GM21526 (cell line): Measurements from ENCODE around the gene CAMTA1.

Source experiments
- ATAC-seq: cut with Tn5 transposase; IDR thresholded peaks from one replicate; pipeline ENCODE4 v1.9.1; 2021; ENCODE audit warnings: moderate library complexity; ENCODE audit not compliant: unreplicated experiment, low FRiP score

CAMTA1 gene

DNA sequence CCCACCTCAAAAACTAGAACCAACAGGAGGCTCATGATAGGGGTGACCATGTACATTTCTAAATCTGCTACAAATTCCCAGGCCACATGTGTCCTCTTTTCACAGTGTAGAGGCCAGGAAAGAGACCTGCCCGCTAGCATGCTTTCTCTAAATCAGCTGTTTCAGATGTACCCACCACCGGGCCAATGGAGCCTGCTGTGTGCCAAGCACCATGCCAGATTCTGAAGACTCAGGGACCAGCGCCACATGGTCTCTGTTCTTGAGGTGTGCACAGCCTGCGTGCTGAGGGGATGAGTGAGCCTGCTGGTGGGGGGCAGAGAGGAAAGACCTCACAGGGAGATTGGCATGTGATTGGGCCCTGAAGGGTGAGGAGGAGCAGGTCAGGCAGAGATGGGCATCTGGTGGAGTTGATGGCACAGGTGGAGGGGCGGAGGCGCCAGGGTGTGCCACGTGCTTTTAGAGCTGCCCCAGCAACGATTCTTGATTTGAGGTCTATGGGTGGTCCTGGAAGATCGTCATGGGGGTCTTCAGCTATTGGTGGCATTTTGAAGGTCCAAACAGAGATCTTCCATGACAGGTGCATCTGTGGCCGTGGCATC is 500.7 kb downstream of the CAMTA1 start:
- no peak for ATAC-seq

DNA sequence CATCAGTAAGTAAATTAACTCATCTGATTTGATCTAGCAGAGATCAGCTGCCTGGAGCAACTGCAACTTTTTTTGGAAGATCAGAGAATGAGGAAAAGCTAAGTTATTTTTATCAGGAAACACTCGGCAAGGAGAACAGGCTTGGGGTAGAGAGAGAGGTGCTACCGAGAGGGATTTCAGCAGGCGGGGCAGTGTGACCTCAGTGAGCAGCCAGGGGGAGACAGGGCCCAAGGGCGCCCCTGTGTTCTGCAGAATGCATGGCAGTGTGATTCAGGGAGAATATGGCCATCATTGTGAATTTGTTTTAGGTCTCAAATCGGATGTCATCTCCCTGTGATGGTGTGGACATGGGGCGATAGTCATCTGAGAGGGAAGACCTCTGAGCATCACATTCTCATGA is 501.8 kb downstream of the CAMTA1 start:
- no peak for ATAC-seq

DNA sequence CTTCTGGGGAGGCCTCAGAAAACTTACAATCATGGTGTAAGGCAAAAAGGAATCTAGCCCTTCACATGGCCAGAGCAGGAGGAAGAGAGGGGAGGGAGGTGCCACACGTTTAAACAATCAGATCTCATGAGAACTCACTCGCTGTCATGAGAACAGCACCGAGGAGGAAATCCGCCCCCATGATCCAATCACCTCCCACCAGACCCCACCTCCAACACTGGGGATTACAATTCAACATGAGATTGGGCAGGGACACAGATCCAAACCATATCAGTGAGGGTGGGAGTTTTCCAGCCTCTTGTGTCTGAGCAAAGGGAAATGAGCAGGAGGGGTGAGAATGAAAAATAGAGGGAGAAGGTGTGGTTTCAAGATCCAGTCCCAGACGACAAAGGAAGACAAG is 503.7 kb downstream of the CAMTA1 start:
- ATAC-seq = no peak

DNA sequence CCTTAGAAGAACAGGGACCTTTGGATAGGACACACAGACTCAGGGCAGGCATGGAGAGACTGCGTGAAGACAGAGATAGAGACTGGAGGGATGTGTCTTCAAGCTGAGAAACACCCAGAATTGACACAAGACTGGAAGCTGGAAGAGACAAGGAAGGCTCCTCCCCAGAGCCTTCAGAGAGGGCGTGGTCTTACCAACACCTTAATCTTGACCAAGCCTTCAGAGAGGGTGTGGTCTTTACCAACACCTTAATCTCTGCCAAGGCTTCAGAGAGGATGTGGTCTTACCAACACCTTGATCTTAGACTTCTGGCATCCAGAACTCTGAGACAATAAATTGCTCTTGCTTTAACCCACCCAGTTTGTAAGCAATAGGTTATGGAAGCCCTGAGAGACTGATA is 504.4 kb downstream of the CAMTA1 start:
- ATAC-seq = no peak

DNA sequence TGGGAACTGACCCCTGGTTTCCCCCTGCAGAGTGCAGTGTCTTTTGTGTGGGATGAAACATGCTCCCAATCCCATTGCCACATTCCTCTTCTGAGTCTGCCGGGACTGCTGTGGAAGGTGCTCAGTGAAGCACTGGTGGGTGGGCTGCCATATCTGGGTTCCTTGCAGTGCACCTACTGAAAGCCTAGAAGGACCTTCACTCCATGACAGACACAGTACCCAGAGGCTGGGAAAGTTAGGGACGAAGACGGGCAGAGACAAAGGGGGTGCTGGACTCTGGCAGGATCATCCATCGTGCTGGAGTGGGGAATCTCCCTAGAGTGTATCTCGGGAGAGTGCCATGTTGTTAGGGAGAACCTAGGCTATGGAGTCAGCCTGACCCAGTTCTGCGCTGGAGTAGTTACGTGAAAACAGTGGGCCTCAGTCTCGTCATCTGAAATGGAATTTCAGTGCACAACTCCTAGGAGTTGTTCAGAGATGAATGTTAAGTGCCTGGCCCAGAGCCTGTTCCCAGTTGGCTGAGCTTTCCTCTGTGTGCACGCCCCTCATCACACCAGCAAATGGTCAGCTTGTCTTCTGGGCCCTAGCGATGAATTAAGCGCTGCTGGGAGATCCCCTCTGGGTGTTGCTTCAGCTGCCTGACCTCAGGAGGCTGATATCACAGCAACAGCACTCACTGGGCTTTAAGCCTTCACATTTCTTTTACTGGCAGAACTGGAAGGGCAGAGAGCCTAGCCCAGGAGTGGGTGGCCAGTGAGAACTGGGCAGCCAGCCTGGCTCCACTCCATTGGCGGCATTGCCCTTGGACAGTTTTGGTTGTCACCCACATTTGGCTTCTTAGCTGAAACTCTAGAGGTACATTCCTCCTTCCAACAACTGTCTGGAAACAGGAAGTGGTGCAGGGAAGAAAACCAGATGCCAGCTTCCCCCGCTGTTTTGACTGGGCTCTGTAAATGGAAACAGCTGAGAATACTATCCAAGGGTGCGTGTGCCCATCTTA is 506.0 kb downstream of the CAMTA1 start:
- no peak for ATAC-seq

DNA sequence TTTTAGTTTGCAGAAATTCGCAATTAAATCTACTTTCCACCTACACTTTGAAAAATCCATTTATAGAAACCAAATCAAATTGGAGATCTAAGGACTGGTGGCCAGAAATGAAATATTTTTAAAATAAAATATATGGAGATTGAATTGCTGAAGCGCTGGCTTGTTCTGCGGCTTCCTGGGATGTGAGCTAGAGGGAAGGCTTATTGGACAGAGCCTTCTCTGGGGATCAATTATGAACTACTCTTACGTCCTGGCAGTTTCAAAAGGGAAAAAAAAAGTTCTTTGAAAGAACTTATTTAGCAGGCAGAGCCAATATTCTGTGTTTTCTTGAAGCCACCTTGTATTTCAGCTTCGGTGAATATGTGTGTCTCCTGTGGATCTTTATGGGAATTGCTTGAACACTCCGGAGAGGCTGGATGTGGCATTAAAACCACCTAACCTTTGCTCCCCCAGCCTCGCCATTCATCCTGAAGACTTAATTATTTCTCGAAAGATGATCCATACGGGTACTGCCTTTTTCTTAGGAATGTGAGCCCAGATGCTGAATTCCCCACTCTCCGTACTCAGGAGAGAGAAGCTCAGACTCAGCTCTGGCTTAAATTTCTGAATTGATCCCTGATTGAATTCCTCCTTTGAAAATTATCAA is 506.9 kb downstream of the CAMTA1 start:
- ATAC-seq = no peak

DNA sequence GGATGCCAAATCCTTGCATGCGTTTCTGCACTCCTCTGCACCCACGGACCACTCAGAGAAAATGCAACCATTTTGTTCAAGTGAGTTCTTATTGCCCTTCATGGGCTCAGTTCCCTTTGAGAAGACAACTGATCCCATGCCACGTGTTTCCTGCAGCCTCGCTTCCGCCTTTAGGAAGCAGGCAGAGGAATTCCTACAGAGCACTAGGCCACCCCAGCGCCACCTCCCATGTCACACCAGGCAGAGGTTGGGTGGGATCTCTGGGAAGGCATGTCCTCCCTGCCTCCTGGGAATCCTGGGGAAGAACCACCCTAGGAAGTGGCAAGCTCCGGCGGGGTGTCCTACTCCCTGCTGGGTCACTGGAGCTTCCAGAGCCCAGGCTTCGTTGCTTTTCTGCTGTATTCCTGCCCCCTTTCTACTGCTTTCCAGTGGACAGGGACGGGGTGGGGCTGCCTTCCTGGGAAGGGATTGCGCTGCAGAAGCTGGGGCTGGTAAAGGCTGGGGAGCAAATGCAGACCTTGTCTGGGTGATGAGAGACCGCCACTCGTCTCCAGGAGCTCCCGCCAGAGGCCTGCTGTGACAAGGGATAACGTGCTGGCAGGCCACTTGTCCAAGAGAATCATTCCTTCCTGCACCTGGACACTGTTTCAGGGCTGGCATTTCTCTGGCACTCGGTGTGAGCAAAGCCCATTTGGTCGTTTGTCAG is 507.6 kb downstream of the CAMTA1 start:
- no peak for ATAC-seq

DNA sequence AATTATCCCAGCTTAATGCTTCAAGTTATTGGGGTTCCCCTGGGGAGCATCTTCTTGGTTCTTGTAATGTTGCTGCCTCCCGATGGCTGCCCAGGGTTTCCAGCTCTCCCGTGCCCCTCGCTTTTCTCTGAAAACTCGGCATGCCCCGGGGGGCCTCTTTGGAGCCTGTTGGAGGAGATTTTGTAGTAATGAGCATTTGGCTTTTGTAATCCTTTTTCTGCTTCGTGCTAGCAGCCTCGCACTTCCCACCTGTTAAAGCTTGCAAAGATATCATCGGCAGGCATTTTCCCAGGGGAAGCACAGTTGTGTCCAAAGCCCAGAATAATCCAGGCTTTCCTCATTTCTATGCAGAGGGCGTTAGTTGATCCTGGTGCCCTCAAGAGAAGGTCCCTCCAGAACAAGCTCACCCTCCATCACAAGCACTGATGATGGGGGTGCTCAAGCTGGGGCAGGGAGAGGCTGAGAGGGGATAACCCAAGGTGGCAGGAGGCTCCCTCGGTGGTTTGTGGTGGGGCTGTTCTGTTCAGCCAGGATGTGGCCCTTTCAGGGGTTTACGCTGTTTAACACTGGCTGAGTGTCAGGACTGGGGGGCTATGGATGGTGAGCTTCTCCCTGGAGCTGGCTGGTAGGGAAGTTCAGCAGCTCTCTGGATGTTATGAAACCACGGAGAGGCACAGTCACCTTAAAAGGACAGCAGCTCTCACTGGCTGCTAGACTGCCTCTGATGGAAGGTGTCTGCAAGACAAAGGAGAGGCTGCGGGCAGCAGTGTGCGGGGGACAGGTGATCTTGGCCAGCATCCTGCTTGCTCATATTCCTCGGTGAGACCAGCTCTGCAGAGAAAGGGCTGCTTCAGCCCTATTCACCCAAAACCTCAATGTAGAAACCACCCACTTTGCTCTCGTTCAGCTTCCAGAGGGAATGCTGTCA is 508.7 kb downstream of the CAMTA1 start:
- no peak for ATAC-seq

DNA sequence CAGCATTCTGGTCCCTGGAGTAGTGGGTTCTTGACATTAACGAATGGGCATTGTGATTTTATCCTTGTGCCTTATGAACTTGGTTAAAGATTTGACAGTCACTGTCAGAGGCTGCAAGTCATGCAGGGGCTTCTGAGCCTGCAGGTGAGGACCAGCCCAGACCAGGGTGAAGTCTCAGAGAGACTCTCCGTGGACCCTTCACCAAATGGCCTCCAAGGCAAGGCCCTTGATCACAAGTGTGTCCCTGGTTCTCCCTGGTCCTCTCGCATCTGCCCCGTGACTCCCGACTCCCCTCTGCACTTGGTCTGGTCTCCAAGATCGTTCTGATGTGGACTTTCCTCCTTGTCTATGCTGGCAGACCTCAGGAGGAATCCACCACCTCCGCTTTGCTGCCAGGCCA is 509.4 kb downstream of the CAMTA1 start:
- no peak for ATAC-seq

DNA sequence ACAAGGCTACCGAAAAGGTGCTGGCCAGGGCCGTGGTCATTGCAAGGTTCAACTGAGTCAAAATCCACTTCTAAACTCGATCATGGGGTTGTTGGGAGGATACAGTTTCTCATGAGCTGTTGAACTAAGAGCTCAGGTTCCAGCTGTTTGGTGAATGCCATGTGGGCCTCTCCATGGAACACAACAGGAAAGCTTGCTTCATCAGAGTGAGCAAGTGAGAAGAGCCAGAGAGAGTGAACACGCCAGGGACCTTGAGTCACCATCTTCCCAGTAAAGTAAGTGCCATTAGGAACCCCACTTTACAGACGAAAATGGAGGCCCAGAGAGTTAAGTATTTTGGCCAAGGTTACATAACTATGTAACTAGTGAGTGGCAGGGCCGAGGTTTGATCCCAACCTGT is 510.7 kb downstream of the CAMTA1 start:
- ATAC-seq = no peak

DNA sequence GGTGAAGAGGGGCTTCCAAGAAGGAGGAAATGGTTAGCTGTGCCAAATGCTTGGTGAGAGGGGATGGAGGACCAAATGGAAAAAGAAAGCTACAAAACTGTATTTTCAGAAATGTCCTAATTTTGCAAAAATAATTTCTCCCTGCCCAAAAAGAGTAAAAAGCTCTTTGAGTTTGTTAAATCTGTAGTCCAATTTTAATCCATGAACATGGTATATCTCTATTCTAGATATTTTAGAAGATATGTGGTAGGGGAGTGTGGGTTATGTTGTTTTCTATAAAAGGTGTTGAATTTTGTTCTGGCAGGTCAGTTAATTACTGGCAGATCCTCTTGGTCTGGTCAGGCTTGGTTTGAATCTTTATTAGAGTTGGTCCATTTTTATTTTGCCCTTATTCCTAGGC is 511.7 kb downstream of the CAMTA1 start:
- no peak for ATAC-seq

DNA sequence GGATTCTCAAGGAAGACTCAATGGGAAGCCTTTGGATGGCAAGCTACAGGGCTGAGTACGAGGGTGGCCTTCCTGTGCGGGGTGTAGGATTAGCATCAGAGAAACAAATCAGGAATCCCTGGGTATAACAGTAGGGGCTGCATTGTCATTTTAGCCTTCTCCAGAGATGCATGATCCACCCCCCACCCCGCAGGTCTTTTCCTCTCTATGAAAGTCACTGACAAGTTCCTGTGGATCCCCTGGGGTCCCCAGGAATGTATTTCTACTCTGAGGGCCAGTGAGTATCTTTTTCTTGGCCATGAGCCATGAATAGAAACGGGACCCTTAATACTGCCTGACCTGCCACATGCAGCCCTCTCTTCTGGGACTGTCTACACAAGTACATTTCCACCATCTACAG is 512.9 kb downstream of the CAMTA1 start:
- ATAC-seq = no peak

DNA sequence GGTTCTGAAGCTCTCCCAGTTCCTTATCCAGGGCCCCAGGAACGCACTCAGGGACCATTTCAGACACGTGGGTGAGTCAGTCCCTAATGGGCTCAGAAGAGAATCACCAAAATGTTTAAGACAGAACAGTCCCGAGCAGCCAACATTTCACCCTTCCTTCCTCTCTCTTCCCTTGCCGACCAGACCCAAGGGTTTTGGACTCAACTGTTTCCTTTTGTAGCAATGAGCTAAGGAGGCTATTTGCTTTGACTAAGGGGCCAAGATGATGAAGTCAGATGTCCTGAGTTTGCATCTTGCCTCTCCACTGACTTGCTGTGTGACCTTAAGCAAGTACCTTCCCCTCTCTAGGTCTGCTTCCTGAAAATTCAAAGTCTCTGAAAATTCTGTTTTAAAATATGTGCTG is 513.5 kb downstream of the CAMTA1 start:
- ATAC-seq = no peak

DNA sequence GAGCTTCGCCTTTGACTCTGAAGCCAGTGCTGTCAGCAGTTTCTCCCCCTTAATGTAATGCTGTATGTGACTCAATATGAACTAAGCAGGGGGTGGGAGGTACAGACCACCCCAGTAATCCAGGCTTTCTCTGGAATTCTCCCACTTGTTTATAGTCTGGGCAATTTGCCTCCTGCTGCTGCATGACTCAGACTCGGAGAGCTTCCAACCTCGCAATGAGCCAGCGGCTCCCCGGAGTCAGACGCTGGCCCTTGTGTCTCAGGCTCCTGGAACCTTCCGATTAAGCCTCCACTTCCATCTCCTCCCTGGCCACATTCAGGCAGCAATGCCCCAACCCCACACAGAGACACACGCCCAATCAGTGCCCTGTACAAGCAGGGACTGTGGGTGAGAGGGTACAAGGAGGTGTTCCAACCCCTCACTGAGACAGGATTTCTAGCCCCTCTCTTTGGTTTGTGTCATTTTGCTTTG is 514.1 kb downstream of the CAMTA1 start:
- ATAC-seq = no peak

DNA sequence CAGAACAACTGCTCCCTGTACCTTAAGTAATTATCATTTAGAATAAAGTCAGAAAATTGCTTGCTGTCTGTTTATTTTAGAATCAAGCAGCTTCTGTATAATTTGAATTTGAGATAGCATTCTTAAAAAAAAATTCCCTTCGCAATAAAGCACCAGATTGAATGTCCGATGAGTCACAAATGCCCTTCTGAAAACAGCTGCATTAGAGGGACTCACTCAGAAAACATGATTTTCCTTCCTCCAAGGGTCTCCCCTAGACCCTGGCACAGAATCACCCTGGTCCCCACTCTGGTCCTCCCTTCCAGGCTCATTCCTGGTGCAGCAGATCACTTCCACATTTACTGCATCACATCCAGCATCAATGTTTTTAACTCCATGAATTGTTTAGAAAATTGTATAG is 514.7 kb downstream of the CAMTA1 start:
- ATAC-seq = no peak

DNA sequence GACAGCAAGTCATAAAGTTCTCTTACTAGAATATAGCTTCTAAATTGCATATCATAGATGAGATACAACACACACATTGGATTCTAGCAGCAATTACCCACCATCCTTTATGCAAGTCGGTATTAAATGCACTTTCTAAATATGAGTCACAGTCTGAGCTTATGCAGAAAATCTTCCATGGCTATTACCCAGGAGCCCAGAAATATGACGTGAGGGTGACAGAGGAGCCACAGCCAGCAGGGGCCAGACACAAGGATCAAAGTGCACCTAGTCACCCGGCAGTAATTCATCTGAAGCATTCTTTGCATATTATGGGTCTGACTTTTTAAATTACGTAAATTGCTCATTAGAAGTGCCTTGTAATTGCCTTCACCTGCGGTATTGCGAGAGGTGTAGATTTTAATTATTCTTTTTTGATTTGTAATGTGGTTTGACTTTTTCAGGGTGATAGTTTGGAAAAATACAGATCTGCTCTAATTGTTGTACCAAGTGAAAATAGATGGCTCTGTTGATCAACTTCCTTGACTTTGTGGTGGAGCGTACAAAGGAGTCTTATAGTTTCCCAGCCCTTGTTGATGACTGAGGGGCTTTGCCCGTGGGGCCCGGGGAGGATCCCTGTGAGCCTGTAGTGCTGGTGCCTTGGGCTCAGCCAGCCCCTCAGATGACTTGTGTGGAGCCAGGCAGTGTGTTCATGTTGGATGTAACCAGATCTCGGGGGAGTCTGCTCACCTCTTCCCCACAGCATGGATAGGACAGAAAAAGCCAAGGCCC is 515.8 kb downstream of the CAMTA1 start:
- no peak for ATAC-seq

DNA sequence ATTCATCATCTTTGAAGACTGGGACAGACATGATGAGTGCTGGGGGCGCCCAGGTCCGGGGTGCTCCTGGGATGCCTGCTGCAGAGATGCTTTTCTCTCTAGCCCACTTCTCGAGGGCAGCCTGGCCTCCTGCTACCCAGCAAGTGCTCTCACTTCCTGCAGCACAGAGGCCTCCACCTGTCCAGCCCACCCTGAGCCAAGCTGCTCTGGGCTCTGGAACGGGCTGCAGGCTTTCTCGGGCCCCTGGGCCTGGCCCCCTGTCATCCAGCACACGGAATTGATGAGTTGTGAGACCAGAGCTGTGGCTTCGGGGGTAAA is 516.4 kb downstream of the CAMTA1 start:
- no peak for ATAC-seq

DNA sequence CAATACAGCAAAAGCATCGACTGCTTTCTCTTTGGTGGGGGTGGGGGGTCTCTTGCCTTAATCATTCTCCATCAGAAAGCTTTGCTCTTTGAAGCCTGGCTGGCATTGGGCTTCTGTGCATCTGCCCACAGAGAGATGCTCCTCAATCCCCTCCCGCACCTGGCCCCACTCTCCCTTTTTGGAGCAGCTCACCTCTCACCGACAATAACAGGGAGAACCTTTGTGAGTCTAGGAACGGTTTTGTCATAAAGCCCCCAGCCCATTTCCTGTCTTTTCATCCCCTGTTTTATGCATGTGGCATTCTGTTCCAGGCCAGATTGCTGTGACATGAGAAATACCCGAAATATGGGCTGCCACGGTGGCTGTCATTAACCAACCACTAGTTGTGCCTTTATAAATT is 516.9 kb downstream of the CAMTA1 start:
- no peak for ATAC-seq

DNA sequence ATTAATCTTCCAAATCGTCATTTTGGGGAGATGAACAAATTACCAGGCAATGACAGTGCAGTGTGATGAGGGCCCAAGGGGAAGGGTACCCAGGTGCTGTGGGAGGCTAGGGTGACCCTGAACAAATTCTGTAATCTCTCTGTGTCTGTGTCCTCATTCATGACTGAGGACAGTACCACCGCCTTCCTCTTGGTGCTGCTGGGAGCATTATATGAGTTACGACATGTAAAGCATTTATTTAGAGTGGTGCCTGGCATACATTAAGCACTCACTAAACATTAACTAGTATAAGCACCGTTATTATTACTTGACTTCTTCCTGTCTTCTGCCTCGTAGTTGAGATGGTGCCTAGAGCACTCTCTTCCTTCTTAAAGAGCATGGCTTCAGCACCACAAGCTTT is 517.6 kb downstream of the CAMTA1 start:
- no peak for ATAC-seq
